ENCODE results near the gene HOXA7. TPM values are rescaled to one million over a fixed set of nuclear protein-coding genes. Genes with fewer than 3 reads are reported as not detected.
A peak's percentile ranks its signal among the peaks of the same experiment; 100 is the strongest.

HOXA7 gene
- total RNA-seq, 1 experiment from 2014 or later, result 2.6 TPM

DNA sequence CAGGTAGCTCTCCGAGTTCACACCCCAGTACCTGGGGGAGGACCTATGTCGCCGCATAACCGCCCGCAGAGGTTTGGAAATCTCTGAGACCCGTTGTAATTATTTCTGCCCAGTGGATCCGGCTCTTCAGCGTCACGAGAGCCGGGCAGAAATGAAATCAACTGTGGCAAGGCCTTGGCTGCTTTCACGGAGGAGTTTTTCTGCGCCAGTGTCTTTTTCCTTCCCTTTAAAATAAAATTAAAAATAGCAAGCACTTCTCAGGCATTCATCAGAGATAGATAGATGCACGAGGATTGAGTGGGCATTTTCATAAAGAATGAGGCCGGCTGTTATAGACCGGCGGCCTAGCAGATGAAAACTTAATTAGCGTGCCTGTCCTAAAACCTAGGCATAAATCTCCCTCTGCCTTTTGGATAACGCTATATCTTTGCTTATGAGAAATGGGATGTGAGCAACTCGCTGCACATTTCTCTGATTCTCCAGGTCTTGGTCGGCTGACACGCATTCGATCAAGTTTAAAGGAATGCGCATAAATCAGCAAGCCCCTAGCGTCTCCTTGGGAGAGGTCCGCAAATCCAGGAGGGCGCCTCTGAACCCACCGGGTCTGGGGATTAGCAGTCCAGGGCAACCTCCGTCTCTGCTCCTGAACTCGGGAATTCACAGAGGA, 37.0 kb upstream of the HOXA7 start:
- no peak for TF ChIP-seq EZH2 (IDR thresholded peaks at IDR 0.05; ENCODE audit: low read length, unreplicated experiment)
- TF ChIP-seq, protein P1, sequence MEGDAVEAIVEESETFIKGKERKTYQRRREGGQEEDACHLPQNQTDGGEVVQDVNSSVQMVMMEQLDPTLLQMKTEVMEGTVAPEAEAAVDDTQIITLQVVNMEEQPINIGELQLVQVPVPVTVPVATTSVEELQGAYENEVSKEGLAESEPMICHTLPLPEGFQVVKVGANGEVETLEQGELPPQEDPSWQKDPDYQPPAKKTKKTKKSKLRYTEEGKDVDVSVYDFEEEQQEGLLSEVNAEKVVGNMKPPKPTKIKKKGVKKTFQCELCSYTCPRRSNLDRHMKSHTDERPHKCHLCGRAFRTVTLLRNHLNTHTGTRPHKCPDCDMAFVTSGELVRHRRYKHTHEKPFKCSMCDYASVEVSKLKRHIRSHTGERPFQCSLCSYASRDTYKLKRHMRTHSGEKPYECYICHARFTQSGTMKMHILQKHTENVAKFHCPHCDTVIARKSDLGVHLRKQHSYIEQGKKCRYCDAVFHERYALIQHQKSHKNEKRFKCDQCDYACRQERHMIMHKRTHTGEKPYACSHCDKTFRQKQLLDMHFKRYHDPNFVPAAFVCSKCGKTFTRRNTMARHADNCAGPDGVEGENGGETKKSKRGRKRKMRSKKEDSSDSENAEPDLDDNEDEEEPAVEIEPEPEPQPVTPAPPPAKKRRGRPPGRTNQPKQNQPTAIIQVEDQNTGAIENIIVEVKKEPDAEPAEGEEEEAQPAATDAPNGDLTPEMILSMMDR (conservative IDR thresholded peaks at IDR 0.05; ENCODE audit: low read depth, low read length), result no peak
- no peak for TF ChIP-seq EZH2phosphoT487 (IDR thresholded peaks at IDR 0.05; ENCODE audit: borderline replicate concordance, low read length)
- DNase-seq, result peak; percentile 46
- Histone ChIP-seq H3K36me3 (ENCODE audit: low read depth, low read length) (0 out of 2 replicates have a peak, but pooled peaks cover 6% of the 10 kb centered on the region), H4K20me1 (ENCODE audit: low read length) (peaks cover 12% of the 10 kb centered on the region; the same call in 1 of the 2 replicates), H3K9me2 (replicated peaks; ENCODE audit: low read length) (no peaks in the 10 kb centered on the region), H3F3A (ENCODE audit: low read length, unreplicated experiment) (no peaks in the 10 kb centered on the region), H3K79me2 (ENCODE audit: low read length) (peaks cover 100% of the 10 kb centered on the region), H2AFZ (ENCODE audit: low read length) (peak overlapping the region; percentile 36; the same call in 1 of the 2 replicates), H3K4me2 (ENCODE audit: low read length) (peak overlapping the region; percentile 99), H3K9me3 (ENCODE audit: low read length) (no peaks in the 10 kb centered on the region), H3K4me3 (ENCODE audit: low read length) (peak overlapping the region; percentile 91), H3K27me3 (ENCODE audit: low read length) (no peaks in the 10 kb centered on the region), H3K4me1 (ENCODE audit: insufficient read depth, low read length) (peaks cover 40% of the 10 kb centered on the region), H3K9ac (ENCODE audit: low read length) (peak overlapping the region; percentile 97), H3K27ac (ENCODE audit: low read length) (peak overlapping the region; percentile 97)
- TSS peak; percentile 25 for BruUV-seq (replicated peaks)
- no peak for ATAC-seq
- intact Hi-C loops (cut with micrococcal nuclease), result no loop called here
- POLR2A ChIA-PET (ENCODE audit: unreplicated experiment), result interaction anchor here (0.7 kb wide), 1 partner anchor 9 kb away, joined by 7 read pairs; the partner anchor contains the start of gene HOXA11
- CTCF ChIA-PET, result no interaction called here

DNA sequence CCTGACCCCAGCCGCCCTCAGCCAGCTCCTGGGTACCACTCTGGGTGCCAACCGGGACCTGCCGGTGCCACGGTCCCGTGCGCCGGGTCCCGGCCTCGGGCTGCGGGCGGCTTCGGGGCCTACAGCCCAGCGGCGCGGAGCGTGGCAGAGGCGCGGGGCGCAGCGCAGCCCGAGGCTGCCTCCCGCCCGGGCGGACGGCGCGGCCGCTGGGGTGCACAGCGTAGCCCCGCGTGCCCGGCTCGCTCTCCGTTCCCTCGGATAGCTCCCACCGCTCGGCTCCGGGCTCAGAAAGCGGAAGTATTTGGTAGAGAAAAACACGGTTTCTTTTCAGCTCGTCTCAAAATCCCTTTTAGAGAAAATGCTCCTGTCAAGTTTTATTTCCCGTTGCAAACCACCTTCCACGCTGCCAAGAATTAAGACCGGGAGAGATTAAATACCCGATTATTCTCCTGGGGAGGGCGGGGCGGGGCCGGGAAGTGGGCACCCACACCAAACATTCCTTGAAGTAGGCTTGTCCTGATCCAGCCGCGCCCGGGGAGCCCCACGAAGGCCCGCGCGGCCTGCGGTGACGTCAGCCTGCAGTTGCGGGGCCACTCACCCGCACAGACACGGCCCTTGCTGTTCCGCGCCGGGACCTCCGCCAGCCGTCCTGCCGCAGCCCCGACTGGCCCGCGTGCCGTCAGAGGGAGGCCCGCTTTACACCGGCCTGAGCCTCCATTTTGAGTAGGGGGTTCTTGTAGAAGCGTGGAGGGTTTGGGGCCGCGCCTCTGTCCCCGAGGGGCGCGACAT, 36.3 kb upstream of the HOXA7 start:
- Histone ChIP-seq H2AFZ (ENCODE audit: low read length) (peak overlapping the region; percentile 36; the same call in 1 of the 2 replicates), H3K9me3 (ENCODE audit: low read length) (no peaks in the 10 kb centered on the region), H3F3A (ENCODE audit: low read length, unreplicated experiment) (no peaks in the 10 kb centered on the region), H3K9me2 (replicated peaks; ENCODE audit: low read length) (no peaks in the 10 kb centered on the region), H3K4me2 (ENCODE audit: low read length) (peak overlapping the region; percentile 99), H3K4me1 (ENCODE audit: insufficient read depth, low read length) (peaks cover 40% of the 10 kb centered on the region), H3K9ac (ENCODE audit: low read length) (peak overlapping the region; percentile 97), H3K79me2 (ENCODE audit: low read length) (peaks cover 100% of the 10 kb centered on the region), H3K27me3 (ENCODE audit: low read length) (no peaks in the 10 kb centered on the region), H4K20me1 (ENCODE audit: low read length) (peaks cover 12% of the 10 kb centered on the region; the same call in 1 of the 2 replicates), H3K4me3 (ENCODE audit: low read length) (peak overlapping the region; percentile 91), H3K27ac (ENCODE audit: low read length) (peak overlapping the region; percentile 97), H3K36me3 (ENCODE audit: low read depth, low read length) (0 out of 2 replicates have a peak, but pooled peaks cover 3% of the 10 kb centered on the region)
- ATAC-seq (peak; percentile 1), DNase-seq (peak; percentile 54)
- intact Hi-C loops (cut with micrococcal nuclease), result no loop called here
- CTCF ChIA-PET, result no interaction called here
- BruUV-seq (replicated peaks), result no TSS peak
- TF ChIP-seq, protein P1 (conservative IDR thresholded peaks at IDR 0.05; ENCODE audit: low read depth, low read length), result no peak
- TF ChIP-seq EZH2phosphoT487 (IDR thresholded peaks at IDR 0.05; ENCODE audit: borderline replicate concordance, low read length) (no peak), EZH2 (IDR thresholded peaks at IDR 0.05; ENCODE audit: low read length, unreplicated experiment) (no peak)
- POLR2A ChIA-PET (ENCODE audit: unreplicated experiment), result interaction anchor here (0.5 to 0.6 kb wide), 2 partner anchors 24 to 469 kb away, joined by 4 to 9 read pairs; no protein-coding TSS in a partner anchor

All from PC-3 (cell line).